ENCODE measurements around the gene LBP.

DNA sequence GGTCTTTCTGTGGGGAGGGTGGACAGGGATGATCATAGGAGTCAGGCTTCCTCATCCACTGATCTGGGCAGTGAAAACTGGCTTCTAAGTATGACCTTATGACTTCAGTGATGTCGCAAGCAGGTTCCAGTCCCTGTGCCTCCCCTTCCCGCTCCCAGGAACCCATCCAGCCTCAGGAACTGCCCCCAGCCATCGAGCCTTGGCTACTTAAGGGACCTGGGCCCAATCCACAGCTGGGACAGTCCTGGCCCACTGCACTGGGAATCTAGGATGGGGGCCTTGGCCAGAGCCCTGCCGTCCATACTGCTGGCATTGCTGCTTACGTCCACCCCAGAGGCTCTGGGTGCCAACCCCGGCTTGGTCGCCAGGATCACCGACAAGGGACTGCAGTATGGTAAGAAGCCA, at the start of gene LBP:
- TF ChIP-seq EP300 (IDR thresholded peaks at IDR 0.05) (no peak), POLR2AphosphoS5 (IDR thresholded peaks at IDR 0.05) (no peak)
- TF ChIP-seq, protein P1, sequence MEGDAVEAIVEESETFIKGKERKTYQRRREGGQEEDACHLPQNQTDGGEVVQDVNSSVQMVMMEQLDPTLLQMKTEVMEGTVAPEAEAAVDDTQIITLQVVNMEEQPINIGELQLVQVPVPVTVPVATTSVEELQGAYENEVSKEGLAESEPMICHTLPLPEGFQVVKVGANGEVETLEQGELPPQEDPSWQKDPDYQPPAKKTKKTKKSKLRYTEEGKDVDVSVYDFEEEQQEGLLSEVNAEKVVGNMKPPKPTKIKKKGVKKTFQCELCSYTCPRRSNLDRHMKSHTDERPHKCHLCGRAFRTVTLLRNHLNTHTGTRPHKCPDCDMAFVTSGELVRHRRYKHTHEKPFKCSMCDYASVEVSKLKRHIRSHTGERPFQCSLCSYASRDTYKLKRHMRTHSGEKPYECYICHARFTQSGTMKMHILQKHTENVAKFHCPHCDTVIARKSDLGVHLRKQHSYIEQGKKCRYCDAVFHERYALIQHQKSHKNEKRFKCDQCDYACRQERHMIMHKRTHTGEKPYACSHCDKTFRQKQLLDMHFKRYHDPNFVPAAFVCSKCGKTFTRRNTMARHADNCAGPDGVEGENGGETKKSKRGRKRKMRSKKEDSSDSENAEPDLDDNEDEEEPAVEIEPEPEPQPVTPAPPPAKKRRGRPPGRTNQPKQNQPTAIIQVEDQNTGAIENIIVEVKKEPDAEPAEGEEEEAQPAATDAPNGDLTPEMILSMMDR (IDR thresholded peaks at IDR 0.05), result no peak
